GM19035 (cell line): ENCODE data around the gene C1QTNF2.

Source experiments
- ATAC-seq: cut with Tn5 transposase; IDR thresholded peaks from one replicate; pipeline ENCODE4 v1.9.1; 2021; ENCODE audit not compliant: unreplicated experiment

The C1QTNF2 gene

DNA sequence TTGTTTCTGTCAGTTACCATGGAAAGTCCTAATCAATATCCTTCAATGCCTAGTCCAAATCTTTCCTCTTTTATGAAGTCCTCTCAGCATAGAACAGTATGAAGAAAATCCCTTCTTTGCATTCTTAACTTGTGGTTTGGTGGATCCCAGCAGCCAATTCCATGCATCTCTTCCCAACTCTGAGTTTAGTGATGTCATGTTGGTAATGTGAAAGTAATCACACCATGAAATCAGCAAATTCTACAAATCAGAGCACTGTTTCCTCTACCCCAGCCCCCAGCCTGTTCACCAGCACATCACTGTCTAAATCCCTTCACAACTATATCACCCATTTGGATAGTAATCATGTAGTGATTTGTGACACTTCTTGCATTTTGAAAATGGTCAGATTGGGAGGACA, 4.7 kb upstream of the C1QTNF2 start:
- ATAC-seq, result no peak

DNA sequence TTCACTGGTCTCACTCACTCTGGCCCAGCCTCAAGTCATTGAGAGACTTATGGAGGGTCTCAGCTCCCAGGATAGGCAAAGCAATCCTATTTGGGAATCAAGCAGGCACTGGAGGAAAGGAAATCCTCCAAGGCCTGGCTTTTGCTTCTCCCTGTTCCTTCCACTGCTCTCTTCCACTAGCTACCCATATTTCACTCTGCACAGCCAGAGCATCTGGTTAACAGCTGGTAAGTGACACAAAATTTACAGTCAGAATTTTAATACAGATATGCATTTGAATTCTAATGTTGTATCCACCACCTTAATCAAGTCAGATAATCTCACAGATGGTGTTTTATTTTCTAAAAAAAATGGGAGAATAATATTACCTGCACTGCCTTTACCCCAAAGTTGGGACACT, 868 bp upstream of the C1QTNF2 start:
- ATAC-seq, result no peak

DNA sequence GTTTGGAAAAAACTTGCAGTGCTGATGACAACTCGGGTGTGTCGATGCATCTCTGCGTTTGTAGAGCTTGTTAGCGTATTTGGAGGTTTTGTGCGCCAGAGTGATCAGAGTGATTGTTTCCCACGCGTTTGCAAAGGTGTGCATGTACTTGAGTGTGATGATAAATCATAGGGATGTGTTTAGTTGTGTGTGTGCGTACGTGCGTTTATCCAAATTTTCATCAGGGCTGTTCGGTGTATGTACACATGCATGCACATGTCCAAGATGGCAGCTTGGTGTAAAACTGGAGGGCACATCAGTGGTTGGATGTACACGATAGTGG, 248 bp upstream of the C1QTNF2 start:
- no peak for ATAC-seq

DNA sequence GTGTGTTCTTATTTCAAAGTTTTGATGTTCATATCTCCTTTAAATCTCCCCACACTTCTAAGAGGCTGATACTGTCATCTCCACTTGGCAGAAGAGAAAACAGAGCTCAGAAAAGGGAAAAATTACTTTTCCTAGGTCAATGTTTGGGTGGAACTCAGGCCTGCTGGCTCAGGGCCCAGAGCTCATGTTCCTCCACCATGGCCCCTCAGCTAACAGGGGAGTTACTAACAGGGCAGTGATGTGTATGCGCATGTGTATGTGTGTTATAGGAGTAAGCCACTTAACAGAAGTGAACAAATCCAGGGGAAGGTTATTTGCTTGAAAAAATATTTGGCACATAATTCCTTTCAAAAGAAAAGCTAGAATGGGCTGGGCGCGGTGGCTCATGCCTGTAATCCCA, 2.5 kb downstream of the C1QTNF2 start:
- no peak for ATAC-seq

DNA sequence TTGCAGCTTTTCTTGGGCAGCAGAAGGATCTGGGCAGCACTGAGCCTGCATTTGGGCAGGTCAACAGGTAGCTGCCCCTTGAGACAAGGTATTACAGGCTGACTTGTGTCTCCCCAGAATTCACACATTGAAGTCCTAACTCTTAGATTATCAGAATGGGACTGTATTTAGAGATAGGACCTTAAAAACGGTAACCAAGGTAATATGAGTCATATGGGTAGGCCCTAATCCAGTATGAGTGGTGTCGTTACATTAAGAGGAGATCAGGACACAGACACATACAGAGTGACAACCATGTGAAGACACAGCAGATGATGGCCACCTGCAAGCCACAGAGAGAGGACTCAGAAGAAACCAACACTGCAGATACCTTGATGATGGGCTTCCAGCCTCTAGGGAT, 3.2 kb downstream of the C1QTNF2 start:
- ATAC-seq, result no peak

DNA sequence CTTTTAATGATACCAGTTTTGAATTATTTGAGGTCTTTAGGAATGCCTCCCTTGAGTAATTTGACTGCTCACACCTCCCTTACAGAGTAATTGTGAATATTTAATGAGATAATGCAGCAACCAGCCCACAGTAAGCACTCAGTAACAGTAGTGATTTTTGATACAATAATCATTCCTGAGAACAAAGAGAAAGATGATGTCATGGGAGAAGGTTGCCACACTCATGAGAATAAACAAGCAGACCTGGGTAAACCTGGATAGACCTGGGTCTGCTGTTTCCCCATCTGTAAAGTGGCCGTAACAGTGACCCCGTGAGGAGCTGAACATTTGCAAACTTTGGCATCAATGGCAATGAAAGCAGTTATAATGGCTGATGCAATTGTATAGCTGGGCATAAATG, 4.2 kb downstream of the C1QTNF2 start:
- ATAC-seq, result no peak

DNA sequence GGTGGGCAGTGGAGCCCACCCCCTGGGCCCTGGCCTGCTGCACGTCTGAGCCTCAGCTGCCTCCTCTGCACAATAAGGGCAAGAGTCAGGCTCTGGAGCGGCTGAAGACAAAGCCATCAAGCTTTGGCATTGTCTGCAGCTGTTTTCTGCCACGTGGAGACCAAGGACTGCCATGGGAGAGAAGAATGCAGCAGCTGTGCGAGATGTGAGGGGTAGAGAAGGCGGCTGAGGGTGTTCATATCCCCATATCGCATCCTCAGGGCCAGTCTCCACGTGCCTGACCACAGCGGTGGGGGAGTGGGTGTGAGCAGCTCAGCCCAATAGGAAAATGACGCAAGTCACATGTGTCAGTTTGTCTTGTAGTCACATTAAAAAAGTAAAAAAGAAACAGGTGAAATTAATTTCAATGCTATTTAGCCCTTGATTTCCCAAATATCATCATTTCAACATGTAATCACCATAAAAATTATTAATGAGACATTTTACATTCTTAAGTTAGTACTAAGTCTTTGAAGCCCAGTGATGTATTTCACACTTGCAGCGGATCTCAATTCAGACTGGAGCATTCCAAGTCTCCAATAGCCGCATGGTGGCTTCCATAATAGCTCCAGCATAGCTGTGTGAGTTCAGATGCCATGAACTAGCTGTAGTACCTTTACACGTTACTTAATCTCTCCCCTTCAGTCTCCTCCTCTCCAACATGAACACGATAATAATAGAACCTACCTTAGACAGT, 6.6 kb downstream of the C1QTNF2 start:
- no peak for ATAC-seq

DNA sequence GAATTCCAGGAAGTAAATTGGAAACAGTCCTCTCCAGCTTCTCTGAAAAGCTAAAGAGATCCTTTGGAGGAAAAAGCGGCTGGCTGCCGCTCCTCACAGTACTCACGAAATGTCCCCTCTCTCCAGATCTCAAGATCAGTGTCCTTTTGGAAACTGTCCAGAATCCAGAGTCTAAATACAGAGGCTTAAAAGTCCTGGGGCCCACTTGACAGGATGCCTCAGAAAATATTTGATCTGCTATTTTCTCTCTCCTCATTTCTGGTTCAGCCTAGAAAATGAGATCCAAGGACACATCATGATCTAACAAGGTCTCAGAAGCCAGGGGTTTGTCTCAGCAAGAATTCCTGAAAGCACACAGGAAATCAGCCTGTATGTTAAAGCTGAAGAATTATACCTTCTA, 7.2 kb downstream of the C1QTNF2 start:
- no peak for ATAC-seq

DNA sequence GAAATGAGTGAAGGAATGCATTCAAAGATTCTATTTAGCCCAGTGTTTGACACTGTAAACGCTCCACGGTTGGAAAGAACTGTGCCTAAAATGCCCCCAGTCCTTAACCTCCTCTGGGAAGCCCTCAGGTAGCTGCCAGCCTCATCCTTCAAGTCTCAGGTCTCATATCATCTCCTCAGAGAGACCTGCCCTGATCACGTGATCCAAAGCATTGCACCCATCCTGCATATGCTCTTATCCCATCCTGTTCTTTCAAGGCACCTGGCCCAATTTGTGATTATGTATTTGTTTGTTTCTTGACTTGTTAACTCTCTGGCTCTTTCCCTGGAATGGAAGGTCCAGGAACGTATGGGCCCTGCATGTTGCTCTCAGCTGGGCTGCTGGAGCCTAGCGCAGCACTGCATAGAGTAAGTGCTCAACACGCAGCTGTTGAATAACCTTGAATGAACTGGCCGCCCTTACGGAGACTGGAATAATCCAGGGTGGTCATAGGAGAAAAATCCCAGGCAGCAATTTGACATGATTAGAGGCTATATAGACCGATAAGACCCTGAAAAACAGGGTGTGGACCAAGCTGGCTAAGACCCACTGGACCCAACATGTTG, 8.7 kb downstream of the C1QTNF2 start:
- ATAC-seq, result no peak

DNA sequence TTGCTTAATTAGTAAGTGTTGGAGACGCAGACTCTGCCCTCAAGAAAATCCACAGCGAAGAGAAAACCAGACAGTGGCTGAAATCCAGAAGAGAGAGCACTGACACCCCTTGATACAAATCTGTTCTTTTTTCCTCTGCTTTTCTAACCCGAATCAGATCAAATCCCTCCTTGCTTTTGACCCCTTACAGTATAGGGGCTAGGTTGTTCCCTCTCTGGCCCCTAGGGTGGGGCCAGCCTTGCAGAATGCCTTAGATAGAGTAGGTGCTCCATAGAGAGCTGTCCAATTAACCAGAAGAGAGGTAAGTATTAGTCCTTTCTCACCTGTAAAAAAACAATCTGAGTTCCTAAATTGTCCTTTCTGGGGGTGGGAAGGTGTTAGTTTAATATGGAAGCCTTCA, 10.1 kb downstream of the C1QTNF2 start:
- no peak for ATAC-seq

DNA sequence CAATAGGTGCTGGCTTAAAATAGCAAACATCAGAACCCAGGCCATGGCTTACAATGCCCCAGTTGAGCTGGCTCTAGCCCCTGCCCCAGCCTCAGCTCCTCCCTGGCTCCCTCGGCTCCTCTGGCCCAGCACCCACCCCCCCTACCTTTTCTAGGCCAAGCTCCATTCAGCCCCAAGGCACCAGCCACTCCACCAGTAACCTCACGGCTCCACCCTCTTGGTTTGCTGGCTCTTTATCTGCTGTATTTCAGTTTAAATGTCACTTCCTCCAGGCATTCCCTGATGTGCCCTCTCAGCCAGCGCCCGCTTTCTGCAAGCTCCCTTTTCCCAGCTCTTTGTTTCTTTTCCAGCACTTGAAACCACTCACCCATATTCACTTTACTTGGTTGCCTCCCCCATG, 10.6 kb downstream of the C1QTNF2 start:
- ATAC-seq, result no peak

DNA sequence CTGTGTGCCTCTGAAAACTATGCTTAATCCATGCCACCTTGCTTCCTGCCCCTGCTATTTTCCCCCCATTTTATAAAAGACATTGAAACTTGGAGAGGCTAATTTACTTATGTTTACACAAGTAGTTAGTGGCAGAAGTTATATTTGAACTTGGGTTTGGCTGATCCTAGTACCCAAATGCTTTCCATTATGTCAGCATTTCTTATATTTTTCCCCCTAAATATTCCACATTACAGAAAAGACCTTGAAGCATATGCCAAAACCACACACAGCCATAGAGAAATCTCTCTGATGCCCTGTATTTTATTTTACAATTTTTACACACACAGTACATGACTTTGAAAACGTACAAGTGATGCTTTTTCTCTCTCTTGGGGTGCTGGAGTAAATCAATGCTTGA, 11.2 kb downstream of the C1QTNF2 start:
- ATAC-seq, result no peak

DNA sequence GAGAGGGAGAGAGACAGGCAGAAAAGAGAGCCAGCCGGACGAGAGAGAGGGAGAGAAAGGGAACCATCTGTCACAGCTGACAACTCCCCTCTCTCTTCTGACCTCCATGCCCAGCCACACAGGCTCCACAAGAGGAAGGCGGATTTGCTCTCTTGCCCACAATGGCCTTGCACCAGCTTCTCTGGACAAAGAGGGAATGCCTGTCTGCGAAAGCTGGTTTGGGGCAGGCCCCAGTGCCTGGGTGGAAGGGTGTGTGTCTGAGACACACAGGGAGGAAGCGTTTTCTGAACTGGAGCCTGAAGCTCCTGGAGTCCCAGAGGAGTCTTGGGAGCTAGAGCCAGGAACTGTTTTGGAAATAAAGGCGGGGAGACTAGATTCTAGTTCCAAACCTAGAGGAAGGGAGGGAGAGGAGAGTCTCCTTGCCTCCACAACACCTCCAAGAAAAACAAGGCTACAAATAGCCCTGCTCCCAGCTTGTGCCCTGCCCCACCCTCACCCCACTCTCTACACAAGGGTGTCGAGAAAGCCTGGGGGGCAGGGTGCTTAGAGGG, 12.5 kb downstream of the C1QTNF2 start:
- no peak for ATAC-seq

DNA sequence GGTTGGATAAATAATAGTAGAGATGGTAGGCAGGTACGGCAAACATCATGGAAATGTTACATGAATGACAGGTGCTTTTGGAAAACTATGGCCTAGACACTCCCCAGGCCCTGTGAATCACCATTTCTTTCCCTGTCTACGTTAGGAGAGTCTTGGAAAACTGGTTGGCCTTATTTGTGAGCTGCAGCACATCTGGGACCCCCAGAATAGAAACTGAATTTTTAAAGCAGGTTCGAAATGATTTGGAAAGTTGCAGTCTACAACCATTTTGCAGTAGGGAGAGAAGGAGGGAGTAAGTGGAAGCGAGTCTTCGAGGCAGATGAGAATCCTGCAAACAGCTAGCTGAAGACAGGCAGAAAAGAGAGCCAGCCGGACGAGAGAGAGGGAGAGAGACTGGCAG, 13.0 kb downstream of the C1QTNF2 start:
- no peak for ATAC-seq

DNA sequence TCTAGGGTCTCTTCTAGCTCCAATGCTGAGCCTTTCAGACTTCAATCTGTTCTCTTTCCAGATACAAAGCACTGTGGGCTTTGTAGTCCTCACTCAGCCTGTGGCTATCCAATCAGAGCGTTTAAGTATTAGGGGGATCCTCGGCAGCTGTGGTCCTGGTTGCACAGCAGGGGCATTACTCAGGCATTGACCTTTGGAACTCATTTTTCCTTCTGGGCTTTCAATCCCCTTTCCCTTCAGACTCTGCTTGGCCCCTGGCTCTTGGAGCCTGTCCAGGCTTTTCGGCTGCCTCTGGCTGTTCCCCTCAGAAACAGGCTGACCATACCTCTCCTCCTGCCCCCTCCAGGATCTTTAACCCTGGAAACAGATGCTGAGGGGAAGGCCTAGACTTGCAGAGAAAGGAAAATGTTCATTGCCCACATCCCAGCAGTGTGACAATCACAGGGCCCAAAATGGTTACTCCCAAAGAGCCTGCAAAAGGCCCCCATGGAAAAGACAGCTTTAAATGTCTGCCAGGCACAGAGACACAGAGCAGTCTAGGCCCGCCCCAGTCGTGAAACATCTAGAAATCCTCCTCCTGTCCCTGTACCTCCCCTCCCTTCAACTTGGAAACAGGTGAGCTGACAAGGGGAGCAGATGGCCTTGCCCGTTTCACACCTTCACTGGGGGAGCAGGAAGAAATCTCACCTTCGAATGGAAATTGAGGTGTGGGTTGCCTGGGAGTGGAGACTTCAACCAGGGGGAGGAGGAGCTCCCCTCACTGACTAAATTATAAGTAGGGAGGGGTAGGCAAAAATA, 13.7 kb downstream of the C1QTNF2 start:
- ATAC-seq, result no peak

DNA sequence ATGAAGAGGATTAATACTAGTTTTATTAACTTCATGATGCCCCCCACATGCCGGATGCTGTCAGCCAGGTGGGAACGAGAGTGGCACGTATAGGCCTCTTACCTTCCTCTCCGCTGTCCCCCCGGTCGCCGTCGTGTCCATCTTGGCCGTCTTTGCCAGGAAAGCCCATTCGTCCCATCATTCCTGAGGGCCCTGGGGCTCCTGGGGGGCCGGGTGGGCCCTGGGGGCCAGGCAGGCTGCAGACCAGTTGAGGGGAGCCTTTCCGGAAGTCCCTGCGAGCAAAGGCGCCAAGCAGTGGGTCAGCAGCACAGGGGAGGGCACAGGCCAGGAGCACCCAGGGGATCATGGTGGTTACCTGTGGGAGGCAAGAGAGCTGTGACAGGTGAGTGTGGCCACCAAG, 15.8 kb downstream of the C1QTNF2 start:
- no peak for ATAC-seq

DNA sequence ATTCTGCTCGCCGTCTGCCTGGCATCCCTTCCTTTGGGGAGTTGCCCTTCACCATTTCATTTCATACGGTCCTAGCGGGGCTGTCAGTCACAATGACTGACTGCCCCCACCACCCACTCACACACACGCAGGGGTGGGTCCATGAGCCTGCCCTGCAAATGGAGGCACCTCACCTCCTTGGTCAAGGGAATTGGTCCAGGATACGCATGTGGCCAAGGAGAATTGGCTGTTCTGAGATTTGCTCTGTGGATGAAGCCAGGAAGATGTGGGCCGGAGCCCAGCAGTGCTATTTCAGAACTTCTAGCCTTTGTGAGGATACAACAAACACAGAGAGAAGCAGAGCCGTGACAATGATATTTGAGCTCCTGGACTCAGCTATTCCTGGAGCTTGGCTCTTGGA, 17.0 kb downstream of the C1QTNF2 start:
- no peak for ATAC-seq

DNA sequence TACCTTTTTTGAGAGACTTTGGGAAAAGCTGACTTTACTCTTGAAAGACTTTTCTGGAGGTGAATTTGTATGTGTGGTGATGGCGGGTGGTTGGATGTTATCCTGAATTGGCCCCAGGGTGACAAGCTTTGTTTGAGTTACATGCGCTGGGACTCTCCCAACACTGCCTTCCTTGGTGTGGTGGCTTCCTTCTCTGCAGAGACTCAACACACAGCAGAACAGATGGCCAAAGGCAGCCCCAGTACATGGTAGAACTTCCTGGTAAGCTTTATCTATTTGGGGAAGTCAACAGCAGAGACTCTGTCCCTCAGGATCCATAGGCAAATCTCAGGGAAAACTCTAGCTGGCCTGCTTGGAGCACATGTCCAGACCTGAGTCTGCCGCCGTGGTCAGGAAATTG, 18.1 kb downstream of the C1QTNF2 start:
- ATAC-seq, result no peak

DNA sequence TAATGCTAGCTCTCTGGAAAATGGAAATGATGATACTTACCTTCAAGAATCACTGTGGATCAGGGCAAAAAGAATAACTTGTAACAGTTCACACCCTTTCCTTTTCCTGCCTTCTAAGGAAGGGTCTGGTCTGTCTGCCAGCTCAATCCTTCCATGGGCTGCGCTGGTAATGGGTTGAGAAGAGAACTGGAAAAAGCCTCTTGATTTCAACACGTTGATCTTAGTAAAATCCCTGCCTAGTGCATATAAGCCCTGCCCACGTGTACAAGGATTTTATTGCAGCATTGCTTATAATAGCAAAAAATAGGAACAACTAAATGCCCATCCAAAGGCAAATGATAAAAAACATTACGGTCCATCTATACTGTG, 20.5 kb downstream of the C1QTNF2 start:
- no peak for ATAC-seq

DNA sequence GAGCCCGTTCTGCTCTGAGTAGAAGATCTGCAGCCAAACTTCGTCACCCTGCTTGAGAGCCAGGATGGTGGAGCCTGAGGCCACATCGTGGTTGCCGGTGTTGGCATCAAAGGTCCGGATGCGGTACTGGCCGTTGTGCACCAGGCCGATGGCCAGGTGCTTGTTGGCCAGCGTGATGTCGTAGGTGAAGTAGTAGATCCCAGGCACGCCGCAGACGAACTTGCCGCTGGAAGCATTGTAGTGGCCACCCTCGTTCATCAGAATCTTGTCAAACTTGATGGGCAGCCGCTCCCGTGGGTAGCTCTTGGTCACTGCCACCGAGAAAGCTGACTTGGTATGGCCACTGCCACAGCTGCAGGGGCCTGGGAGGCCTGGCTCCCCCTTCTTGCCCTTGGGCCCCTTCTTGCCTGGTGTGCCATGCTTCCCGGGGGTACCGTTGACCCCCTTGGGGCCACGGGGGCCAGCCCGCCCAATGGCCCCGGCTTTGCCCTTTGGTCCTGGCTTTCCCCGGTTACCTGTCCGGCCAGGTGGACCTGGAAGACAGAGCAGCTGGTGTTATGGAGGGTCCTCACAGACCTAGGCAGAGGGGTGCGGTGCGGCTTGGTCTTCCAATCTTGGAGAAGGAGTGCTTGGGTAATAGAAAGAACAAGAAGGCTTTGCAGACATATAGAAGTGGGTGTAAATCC, 21.0 kb downstream of the C1QTNF2 start:
- ATAC-seq, result no peak

DNA sequence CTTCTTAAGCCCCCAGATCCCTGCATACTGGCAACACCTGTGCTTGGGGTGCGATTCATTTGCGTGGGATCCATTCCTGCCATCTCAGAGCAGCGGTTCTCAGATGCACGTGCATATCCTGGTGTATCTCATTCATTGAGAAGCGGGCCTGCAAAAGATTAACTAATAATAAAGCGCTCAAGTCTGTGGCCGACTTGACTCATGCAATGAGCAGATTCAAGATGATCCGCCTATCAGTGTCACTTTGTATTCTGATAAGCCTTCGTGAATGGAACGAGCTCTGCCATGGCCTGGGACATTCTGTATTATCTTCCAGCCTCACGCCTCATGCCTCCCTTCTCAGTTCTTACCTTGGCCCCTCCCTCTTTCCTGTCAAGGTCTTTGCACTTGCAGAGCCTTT, 22.3 kb downstream of the C1QTNF2 start:
- ATAC-seq, result no peak

DNA sequence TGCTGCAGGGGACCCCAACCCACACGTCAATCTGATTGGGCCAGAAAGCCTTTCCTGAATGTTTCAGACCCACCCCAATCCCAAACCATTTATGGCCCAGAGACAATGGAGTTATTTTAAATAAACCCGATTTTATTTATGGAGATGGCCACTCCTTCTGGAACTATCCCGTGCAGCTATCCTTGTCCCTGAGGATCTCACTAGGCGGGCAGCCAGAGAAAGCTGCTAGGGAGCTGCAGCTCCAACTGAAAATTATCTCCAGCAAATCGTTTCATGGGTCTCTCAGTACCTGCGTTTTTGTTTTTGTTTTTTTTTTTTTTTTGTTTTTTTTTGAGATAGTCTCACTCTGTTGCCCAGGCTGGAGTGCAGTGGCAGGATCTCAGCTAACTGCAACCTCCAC, 23.0 kb downstream of the C1QTNF2 start:
- ATAC-seq, result no peak
